ENCODE data around the gene NVL. TPM values are rescaled to one million over a fixed set of nuclear protein-coding genes. Genes with fewer than 3 reads are reported as not detected.

The NVL gene
- total and polyA plus RNA-seq, 9 donors = 17.3 to 26.4 (median 21.1) TPM

DNA sequence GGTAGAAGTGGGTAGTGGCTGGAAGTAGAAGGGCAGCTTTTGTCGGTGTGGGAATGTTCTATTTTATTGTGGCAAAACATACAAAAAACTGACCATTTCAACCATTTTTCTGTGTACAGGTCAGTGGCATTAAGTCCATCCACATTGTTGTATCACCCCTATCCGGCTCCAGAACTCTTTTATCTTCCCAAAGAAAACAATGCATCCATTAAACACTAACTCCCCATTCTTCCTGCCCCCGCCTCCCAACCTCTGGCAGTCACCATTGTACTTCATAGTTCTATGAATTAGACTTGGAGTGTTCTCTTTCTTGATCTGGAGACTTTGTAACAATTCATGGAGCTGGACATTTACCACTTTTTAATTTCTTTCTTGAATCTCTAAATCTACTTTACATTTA is 91.2 kb downstream of the NVL start:
- H3K36me3 ChIP-seq (ENCODE audit: control insufficient read depth, insufficient read depth, low read length) = peaks cover 18% of the 10 kb centered on the region
- WGBS (ENCODE audit: insufficient coverage) = 60% methylated on average over 1 of the region's 3 CpGs

DNA sequence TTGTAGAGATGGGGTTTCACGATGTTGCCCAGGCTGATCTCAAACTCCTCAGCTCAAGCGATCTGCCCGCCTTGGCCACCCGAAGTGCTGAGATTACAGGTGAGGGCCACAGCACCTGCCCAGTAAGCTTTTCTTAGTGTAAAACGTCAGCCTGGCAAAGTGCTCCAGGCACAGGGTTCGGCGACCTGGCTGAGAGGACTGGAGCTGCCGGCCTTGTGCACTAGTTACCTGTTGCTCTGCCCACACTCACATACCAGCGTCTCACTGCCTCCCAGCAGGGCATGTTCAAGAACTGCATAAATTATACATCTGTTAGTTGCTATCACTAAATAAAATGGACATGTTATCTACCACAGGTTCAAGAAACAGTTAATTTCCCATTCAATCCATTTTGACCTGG is 91.8 kb downstream of the NVL start:
- H3K36me3 ChIP-seq (ENCODE audit: control insufficient read depth, insufficient read depth, low read length) = peaks cover 18% of the 10 kb centered on the region
- 82% methylated on average over 6 of the region's 9 CpGs for WGBS (ENCODE audit: insufficient coverage)
- no peak overlapping the region for H3K27ac ChIP-seq (ENCODE audit: low read length)

More for the DNA sequence above, 91.2 kb downstream of the NVL start:
- H3K27ac ChIP-seq (ENCODE audit: low read length) = no peak overlapping the region
- H3K4me1 ChIP-seq (ENCODE audit: control insufficient read depth, insufficient read depth, low read length) = no peaks in the 10 kb centered on the region
- no peaks in the 10 kb centered on the region for H3K9me3 ChIP-seq (replicated peaks; ENCODE audit: control insufficient read depth, low read depth, low read length)
- DNase-seq = no peak
- H3K27me3 ChIP-seq (ENCODE audit: control insufficient read depth, insufficient read depth, low read length) = no peaks in the 10 kb centered on the region
- H3K4me3 ChIP-seq (ENCODE audit: low read length) = no peak overlapping the region

DNA sequence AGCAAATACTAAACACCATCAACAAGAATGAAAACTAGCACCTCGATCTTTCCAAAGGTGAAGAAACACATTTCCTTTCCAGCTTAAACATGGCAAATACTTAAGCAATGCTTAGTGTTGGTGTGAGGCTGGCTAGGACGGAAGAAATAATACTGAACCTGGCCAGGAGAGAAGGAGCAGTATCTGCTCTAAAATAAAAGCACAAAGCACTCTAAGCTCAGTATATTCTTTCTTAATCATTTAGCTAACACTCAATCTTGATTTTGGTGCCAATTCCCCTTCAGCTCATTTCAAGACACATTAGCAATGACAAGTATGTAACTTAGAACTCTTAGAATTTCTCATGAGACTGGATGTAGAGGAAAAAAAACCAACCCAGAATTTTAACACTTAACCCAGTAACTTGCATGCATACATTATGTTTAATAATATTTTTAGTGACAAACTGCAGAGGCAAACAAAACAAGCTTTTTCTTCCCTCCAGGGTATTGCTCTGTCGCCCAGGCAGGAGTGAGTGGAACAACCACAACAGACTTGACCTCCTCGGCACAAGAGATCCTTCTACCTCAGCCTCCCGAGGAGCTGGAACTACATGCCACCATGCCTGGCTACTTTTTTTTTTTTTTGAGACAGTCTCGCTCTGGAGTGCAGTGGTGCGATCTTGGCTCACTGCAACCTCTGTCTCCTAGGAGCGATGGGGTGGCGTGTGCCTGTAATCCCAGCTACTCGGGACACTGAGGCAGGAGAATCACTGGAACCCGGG is 92.7 kb downstream of the NVL start:
- Histone ChIP-seq H3K27ac (ENCODE audit: low read length) (no peak overlapping the region), H3K4me1 (ENCODE audit: control insufficient read depth, insufficient read depth, low read length) (no peaks in the 10 kb centered on the region), H3K36me3 (ENCODE audit: control insufficient read depth, insufficient read depth, low read length) (peaks cover 22% of the 10 kb centered on the region), H3K4me3 (ENCODE audit: low read length) (no peak overlapping the region), H3K9me3 (replicated peaks; ENCODE audit: control insufficient read depth, low read depth, low read length) (no peaks in the 10 kb centered on the region), H3K27me3 (ENCODE audit: control insufficient read depth, insufficient read depth, low read length) (no peaks in the 10 kb centered on the region)
- WGBS (ENCODE audit: insufficient coverage) = 93% methylated on average over 4 of the region's 11 CpGs
- DNase-seq = no peak

More for the DNA sequence above, 91.8 kb downstream of the NVL start:
- Histone ChIP-seq H3K4me3 (ENCODE audit: low read length) (no peak overlapping the region), H3K4me1 (ENCODE audit: control insufficient read depth, insufficient read depth, low read length) (no peaks in the 10 kb centered on the region), H3K9me3 (replicated peaks; ENCODE audit: control insufficient read depth, low read depth, low read length) (no peaks in the 10 kb centered on the region), H3K27me3 (ENCODE audit: control insufficient read depth, insufficient read depth, low read length) (no peaks in the 10 kb centered on the region)
- no peak for DNase-seq

DNA sequence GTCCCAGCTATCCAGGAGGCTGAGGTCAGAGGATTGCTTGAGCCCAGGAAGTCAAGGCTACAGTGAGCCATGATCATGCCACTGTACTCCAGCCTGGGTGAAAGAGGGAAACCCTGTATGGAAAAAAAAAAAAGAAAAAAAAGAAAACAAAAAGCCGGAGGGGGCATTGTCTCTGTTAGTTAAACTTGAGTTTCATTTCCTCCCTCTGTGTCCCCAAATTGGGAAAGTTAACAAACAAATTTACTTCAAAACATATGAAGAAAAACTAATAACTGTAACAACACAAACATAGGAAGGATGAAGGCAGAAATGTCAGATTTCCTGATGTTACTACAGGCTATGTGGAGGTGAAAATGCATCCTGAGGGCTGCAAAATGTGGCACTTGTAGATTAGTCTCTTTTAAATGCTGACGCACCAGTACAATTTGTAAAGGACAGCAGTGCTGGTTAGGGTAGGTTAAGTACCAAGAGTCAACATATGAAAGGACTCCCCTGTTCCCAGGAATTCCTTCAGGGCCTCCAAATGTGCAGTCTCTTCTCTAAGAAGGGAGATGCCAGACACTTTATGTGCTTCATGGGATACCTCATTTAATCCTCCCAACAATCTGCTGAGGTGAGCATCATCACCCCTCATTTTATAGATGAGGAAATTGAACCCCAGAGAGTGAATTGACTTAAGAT is 94.0 kb downstream of the NVL start:
- Histone ChIP-seq H3K4me3 (ENCODE audit: low read length) (no peak overlapping the region), H3K27ac (ENCODE audit: low read length) (no peak overlapping the region), H3K36me3 (ENCODE audit: control insufficient read depth, insufficient read depth, low read length) (peaks cover 22% of the 10 kb centered on the region), H3K4me1 (ENCODE audit: control insufficient read depth, insufficient read depth, low read length) (no peaks in the 10 kb centered on the region), H3K27me3 (ENCODE audit: control insufficient read depth, insufficient read depth, low read length) (no peaks in the 10 kb centered on the region), H3K9me3 (replicated peaks; ENCODE audit: control insufficient read depth, low read depth, low read length) (no peaks in the 10 kb centered on the region)
- DNase-seq = no peak
- WGBS (ENCODE audit: insufficient coverage) = 67% methylated on average over 1 of the region's 2 CpGs

DNA sequence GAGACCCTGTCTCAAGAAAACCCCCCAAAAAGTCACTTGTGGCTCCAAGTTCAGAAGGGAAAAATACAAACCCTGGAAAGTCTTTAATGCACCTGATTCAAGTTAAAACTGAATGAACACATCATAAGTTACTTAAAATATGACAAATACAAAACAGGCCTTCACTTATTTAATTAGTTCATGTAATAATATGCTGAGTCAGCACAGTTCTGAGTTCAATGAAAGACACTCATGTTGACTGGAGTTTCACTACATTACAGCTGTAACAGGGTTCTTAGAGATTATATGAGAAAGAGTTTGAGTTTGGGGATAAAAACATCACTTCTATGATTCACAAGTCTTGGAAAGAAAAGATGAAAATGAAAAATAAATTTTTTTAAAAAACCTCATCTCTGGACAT is 96.0 kb downstream of the NVL start:
- no peak overlapping the region for H3K27ac ChIP-seq (ENCODE audit: low read length)
- no peak overlapping the region for H3K4me3 ChIP-seq (ENCODE audit: low read length)
- DNase-seq = no peak
- H3K36me3 ChIP-seq (ENCODE audit: control insufficient read depth, insufficient read depth, low read length) = peaks cover 28% of the 10 kb centered on the region
- H3K27me3 ChIP-seq (ENCODE audit: control insufficient read depth, insufficient read depth, low read length) = no peaks in the 10 kb centered on the region
- H3K9me3 ChIP-seq (replicated peaks; ENCODE audit: control insufficient read depth, low read depth, low read length) = no peaks in the 10 kb centered on the region
- no peaks in the 10 kb centered on the region for H3K4me1 ChIP-seq (ENCODE audit: control insufficient read depth, insufficient read depth, low read length)

DNA sequence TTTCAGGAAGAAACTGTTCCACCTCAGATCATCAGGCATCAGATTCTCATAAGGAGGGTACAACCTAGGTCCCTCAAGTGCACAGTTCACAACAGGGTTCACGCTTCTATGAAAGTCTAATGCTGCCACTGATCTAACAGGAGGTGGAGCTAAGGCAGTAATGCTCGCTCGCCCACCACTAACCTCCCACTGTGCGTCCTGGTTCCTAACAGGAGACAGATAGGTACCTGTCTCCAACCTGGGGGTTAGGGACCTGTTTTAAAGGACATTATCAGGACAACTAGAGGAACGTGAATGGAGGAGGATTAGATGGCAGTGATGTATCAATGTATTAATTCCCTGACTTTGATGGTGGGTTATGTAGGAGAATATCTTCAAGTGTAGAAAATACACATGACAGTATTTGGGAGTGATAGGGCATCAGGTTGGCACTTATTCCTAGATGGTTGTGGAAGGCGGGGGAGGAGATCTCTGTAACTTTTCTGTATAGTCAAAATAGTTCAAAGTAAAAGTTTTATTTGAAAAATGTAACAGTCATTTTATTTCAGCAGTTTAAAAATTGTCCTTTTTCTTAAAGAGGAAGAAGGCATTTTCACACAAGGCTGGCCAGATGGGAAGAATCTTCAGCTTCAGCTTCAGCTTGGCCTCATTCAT is 103.0 kb downstream of the NVL start:
- H3K4me1 ChIP-seq (ENCODE audit: control insufficient read depth, insufficient read depth, low read length) = no peaks in the 10 kb centered on the region
- H3K27ac ChIP-seq (ENCODE audit: low read length) = no peak overlapping the region
- no peaks in the 10 kb centered on the region for H3K9me3 ChIP-seq (replicated peaks; ENCODE audit: control insufficient read depth, low read depth, low read length)
- no peak overlapping the region for H3K4me3 ChIP-seq (ENCODE audit: low read length)
- WGBS (ENCODE audit: insufficient coverage) = 78% methylated on average over 2 of the region's 6 CpGs
- peaks cover 26% of the 10 kb centered on the region for H3K36me3 ChIP-seq (ENCODE audit: control insufficient read depth, insufficient read depth, low read length)
- H3K27me3 ChIP-seq (ENCODE audit: control insufficient read depth, insufficient read depth, low read length) = no peaks in the 10 kb centered on the region
- DNase-seq = no peak

DNA sequence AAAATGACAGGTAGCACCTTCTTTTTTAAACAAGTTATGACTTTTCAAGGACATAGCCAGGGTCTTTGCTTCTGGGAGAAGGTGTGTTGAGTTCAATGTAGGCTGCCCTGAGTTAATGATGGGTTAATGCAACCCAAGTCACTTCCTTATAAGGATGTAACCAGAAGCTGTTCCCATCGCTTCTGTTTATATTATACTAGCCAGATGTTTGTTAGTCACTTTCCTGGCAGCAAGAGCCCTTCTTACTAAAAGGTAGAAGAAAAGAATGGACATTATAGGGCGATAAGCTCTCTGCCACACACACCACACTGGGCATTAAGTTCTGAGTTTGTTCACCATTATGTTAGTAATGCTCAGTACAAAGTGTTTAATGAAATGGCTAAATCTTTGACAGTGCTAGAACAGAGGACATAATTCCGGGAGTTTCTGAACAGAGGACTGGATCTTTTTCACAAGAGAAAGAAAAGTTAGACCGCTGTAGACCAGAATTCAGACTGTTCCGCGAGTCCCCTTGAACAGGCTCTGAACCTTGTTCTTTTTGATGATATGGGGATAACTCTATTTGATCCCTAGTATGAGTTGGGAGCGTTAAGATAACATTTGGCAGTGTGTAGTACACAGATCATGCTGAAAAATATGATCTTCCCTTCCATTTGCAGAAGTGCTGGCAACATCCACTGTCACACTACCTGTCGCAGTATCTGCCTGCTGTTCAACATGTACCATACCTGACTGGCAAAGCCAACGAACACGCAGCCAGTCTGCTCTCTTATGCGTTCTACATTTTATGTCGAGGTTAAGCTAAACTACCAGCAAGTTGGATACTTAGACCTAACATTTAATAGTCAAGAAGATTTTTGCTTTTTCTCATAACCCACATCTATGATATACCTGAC is 105.9 kb downstream of the NVL start:
- Histone ChIP-seq H3K9me3 (replicated peaks; ENCODE audit: control insufficient read depth, low read depth, low read length) (no peaks in the 10 kb centered on the region), H3K36me3 (ENCODE audit: control insufficient read depth, insufficient read depth, low read length) (peaks cover 18% of the 10 kb centered on the region), H3K4me1 (ENCODE audit: control insufficient read depth, insufficient read depth, low read length) (no peaks in the 10 kb centered on the region), H3K4me3 (ENCODE audit: low read length) (no peak overlapping the region), H3K27ac (ENCODE audit: low read length) (no peak overlapping the region), H3K27me3 (ENCODE audit: control insufficient read depth, insufficient read depth, low read length) (no peaks in the 10 kb centered on the region)
- 71% methylated on average over 7 of the region's 12 CpGs for WGBS (ENCODE audit: insufficient coverage)
- peak; percentile 14 for DNase-seq

DNA sequence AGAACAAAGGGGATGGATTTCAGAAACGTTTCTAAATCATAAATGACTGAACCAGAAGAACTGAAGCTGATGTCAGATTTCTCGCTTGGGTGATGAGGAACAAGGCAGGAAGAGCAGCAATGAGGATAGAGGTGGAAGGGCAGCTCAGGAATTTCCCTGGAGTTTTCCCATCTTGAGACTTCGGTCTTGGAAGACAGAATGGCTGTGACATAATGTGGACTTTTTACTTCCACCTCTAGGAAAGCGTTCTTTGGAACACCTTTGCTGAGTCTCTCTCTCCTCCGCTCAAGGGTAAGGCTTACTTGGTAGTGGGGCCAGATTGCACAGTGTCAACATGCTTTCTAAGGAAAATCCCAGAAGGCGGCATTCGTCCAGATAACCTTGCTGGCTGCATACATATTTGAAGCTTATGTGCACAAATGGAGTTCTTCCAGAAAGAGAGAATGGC is 110.3 kb downstream of the NVL start:
- no peak overlapping the region for H3K4me3 ChIP-seq (ENCODE audit: low read length)
- peaks cover 3% of the 10 kb centered on the region for H3K4me1 ChIP-seq (ENCODE audit: control insufficient read depth, insufficient read depth, low read length)
- no peak for DNase-seq
- H3K9me3 ChIP-seq (replicated peaks; ENCODE audit: control insufficient read depth, low read depth, low read length) = no peaks in the 10 kb centered on the region
- no peaks in the 10 kb centered on the region for H3K27me3 ChIP-seq (ENCODE audit: control insufficient read depth, insufficient read depth, low read length)
- 25% methylated on average over 2 of the region's 7 CpGs for WGBS (ENCODE audit: insufficient coverage)
- H3K27ac ChIP-seq (ENCODE audit: low read length) = no peak overlapping the region
- no peaks in the 10 kb centered on the region for H3K36me3 ChIP-seq (ENCODE audit: control insufficient read depth, insufficient read depth, low read length)

DNA sequence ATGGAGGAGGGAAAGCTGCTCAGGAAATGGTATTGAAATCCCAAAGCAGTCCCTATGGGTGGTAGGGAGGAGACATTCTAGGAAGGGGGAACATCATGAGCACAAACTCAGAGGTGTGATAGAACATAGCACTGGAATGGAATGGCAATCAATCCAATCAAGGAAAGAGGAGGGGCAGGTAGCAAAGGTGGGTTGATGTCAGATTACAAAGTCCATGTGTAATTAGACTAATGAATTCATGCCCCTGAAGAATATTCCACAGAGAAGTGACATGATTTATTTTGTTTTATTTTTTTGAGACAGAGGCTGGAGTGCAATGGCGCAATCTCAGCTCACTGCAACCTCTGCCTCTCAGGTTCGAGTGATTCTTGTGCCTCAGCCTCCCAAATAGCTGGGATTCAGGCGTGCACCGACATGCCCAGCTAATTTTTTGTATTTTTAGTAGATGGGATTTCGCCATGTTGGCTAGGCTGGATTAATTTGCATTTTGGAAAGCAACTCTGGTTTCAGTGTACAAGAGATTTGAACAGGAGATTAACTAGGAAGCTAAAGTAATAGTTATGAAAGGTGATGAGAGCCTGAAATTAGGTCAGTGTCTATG is 110.9 kb downstream of the NVL start:
- H3K4me3 ChIP-seq (ENCODE audit: low read length) = no peak overlapping the region
- H3K4me1 ChIP-seq (ENCODE audit: control insufficient read depth, insufficient read depth, low read length) = peaks cover 3% of the 10 kb centered on the region
- 86% methylated on average over 5 of the region's 5 CpGs for WGBS (ENCODE audit: insufficient coverage)
- H3K27ac ChIP-seq (ENCODE audit: low read length) = no peak overlapping the region
- H3K9me3 ChIP-seq (replicated peaks; ENCODE audit: control insufficient read depth, low read depth, low read length) = no peaks in the 10 kb centered on the region
- DNase-seq = no peak
- no peaks in the 10 kb centered on the region for H3K27me3 ChIP-seq (ENCODE audit: control insufficient read depth, insufficient read depth, low read length)
- no peaks in the 10 kb centered on the region for H3K36me3 ChIP-seq (ENCODE audit: control insufficient read depth, insufficient read depth, low read length)

Data from muscle of leg (tissue), 11 donors.